ENCODE data around the gene STIP1.

- TF ChIP-seq CTCF (IDR thresholded peaks at IDR 0.05) (no peak), ZFX (IDR thresholded peaks at IDR 0.05; ENCODE audit: borderline replicate concordance) (no peak)
Observed at GRCh38 chr11:64239662-64240434, 53.9 kb downstream of the STIP1 start.

Data from 22Rv1 (cell line).